Right atrium auricular region (tissue), 2 donors: Measurements from ENCODE around the gene CGB1. TPM values are rescaled to one million over a fixed set of nuclear protein-coding genes. Genes with fewer than 3 reads are reported as not detected.

Source experiments
- DNase-seq: peaks from one replicate; pipeline ENCODE4 v3.0.0-alpha.2; 2019; ENCODE audit warnings: low spot score
- H3K27ac ChIP-seq, 2 donors: fragments of 200-600 bp; sonication (generic); 1 replicate in 1 of 2; 2 replicates in 1 of 2; pipeline ENCODE4 v1.5.1; 2016 to 2019
- H3K27me3 ChIP-seq, 2 donors: fragments of 200-600 bp; sonication (generic); one replicate each; pipeline versions ENCODE4 v1.5.1 to v1.6.0; 2017 to 2019
- H3K36me3 ChIP-seq: fragments of 200-600 bp; sonication (generic); one replicate; pipeline ENCODE4 v1.5.1; 2016
- H3K4me1 ChIP-seq, 2 donors: fragments of 200-600 bp; sonication (generic); one replicate each; pipeline versions ENCODE4 v1.5.1 to v1.6.0; 2017 to 2019
- H3K4me3 ChIP-seq, 2 donors: fragments of 200-600 bp; sonication (generic); 1 replicate in 1 of 2; 2 replicates in 1 of 2; pipeline ENCODE4 v1.5.1; 2017 to 2019; ENCODE audit warnings: mild to moderate bottlenecking in 1 of 2, moderate library complexity in 1 of 2
- H3K9me3 ChIP-seq, 2 donors: fragments of 200-600 bp; sonication (generic); one replicate each; pipeline ENCODE4 v1.5.1; 2019
- CTCF ChIP-seq, 2 donors: fragments of 200-600 bp; sonication (generic); IDR thresholded peaks; one replicate each; pipeline ENCODE4 v1.5.1; 2019; ENCODE audit warnings: antibody characterized with exemption in 2 of 2
- total RNA-seq, 2 donors: library from RNA; depleted of rRNA; stranded (reverse); fragments of >200 nt; gene quantifications; one replicate each; pipeline ENCODE4 v1.1.0, GENCODE V29; 2016

Gene CGB1
- total RNA-seq, 2 donors from 2014 or later, result not detected

GRCh38 chr19:49064029-49064629 lies 27.4 kb upstream of the CGB1 start:
- peak overlapping the region in 1 of 2 donors; percentile 58 for H3K27ac ChIP-seq
- H3K27me3 ChIP-seq, result no peaks in the 10 kb centered on the region
- no peak overlapping the region for H3K4me3 ChIP-seq
- DNase-seq, result no peak
- H3K36me3 ChIP-seq, result no peaks in the 10 kb centered on the region
- H3K9me3 ChIP-seq, result no peaks in the 10 kb centered on the region
- peaks cover 0 to 31% of the 10 kb centered on the region in 2 donors for H3K4me1 ChIP-seq
- TF ChIP-seq CTCF (IDR thresholded peaks at IDR 0.05), result no peak

GRCh38 chr19:49061445-49061844 lies 24.8 kb upstream of the CGB1 start:
- Histone ChIP-seq H3K27me3 (no peaks in the 10 kb centered on the region), H3K4me1 (peaks cover 0 to 38% of the 10 kb centered on the region in 2 donors), H3K9me3 (no peaks in the 10 kb centered on the region), H3K27ac (no peak overlapping the region), H3K4me3 (no peak overlapping the region), H3K36me3 (no peaks in the 10 kb centered on the region)
- TF ChIP-seq CTCF (IDR thresholded peaks at IDR 0.05), result no peak
- no peak for DNase-seq

GRCh38 chr19:49061000-49061399 lies 24.3 kb upstream of the CGB1 start:
- no peak for TF ChIP-seq CTCF (IDR thresholded peaks at IDR 0.05)
- no peaks in the 10 kb centered on the region for H3K9me3 ChIP-seq
- peaks cover 0 to 36% of the 10 kb centered on the region in 2 donors for H3K4me1 ChIP-seq
- DNase-seq, result no peak
- no peaks in the 10 kb centered on the region for H3K27me3 ChIP-seq
- H3K27ac ChIP-seq, result no peak overlapping the region
- H3K4me3 ChIP-seq, result no peak overlapping the region
- H3K36me3 ChIP-seq, result no peaks in the 10 kb centered on the region

- H3K27ac ChIP-seq, result no peak overlapping the region
- no peak for TF ChIP-seq CTCF (IDR thresholded peaks at IDR 0.05)
- peaks cover 0 to 19% of the 10 kb centered on the region in 2 donors for H3K4me1 ChIP-seq
- no peak for DNase-seq
- no peak overlapping the region for H3K4me3 ChIP-seq
- no peaks in the 10 kb centered on the region for H3K9me3 ChIP-seq
- H3K27me3 ChIP-seq, result no peaks in the 10 kb centered on the region
- no peaks in the 10 kb centered on the region for H3K36me3 ChIP-seq
Observed at GRCh38 chr19:49059053-49059452, 22.4 kb upstream of the CGB1 start.

- no peak overlapping the region for H3K27ac ChIP-seq
- DNase-seq, result no peak
- no peaks in the 10 kb centered on the region for H3K27me3 ChIP-seq
- no peaks in the 10 kb centered on the region for H3K36me3 ChIP-seq
- no peaks in the 10 kb centered on the region for H3K9me3 ChIP-seq
- TF ChIP-seq CTCF (IDR thresholded peaks at IDR 0.05), result no peak
- no peak overlapping the region for H3K4me3 ChIP-seq
- peaks cover 0 to 19% of the 10 kb centered on the region in 2 donors for H3K4me1 ChIP-seq
Observed at GRCh38 chr19:49058562-49058961, 21.9 kb upstream of the CGB1 start.
